Smooth muscle cell (in vitro differentiated cells): ENCODE measurements around the gene APRT. TPM values are rescaled to one million over a fixed set of nuclear protein-coding genes. Genes with fewer than 3 reads are reported as not detected.
A peak's percentile ranks its signal among the peaks of the same experiment; 100 is the strongest.

Experiments
- DNase-seq: peaks from one replicate; lab custom pipeline; 2025; ENCODE audit not compliant: unreplicated experiment; lab: John Stamatoyannopoulos, UW
- H2AFZ ChIP-seq: fragments of 200-600 bp; sonication (generic); 2 replicates; pipeline ENCODE4 v1.6.0; 2016; ENCODE audit warnings: antibody characterized with exemption, low read depth, mild to moderate bottlenecking
- H3F3A ChIP-seq: fragments of 200-600 bp; sonication (generic); 2 replicates; pipeline ENCODE4 v1.6.0; 2017; ENCODE audit warnings: antibody characterized with exemption, low read depth
- H3K27ac ChIP-seq: fragments of 200-600 bp; sonication (generic); 2 replicates; pipeline ENCODE4 v1.5.1; 2016; ENCODE audit warnings: low read depth, mild to moderate bottlenecking
- H3K27me3 ChIP-seq: fragments of 200-600 bp; sonication (generic); 2 replicates; pipeline ENCODE4 v1.6.1; 2016; ENCODE audit warnings: low read depth, mild to moderate bottlenecking
- H3K36me3 ChIP-seq: fragments of 200-600 bp; sonication (generic); 2 replicates; pipeline ENCODE4 v1.5.1; 2016; ENCODE audit warnings: low read depth
- H3K4me1 ChIP-seq: fragments of 200-600 bp; sonication (generic); 2 replicates; pipeline ENCODE4 v1.5.1; 2016; ENCODE audit warnings: low read depth
- H3K4me2 ChIP-seq: fragments of 200-600 bp; sonication (generic); 2 replicates; pipeline ENCODE4 v1.6.0; 2016; ENCODE audit warnings: mild to moderate bottlenecking
- H3K4me3 ChIP-seq: fragments of 200-600 bp; sonication (generic); 2 replicates; pipeline ENCODE4 v1.5.1; 2016; ENCODE audit warnings: mild to moderate bottlenecking
- H3K79me2 ChIP-seq: fragments of 200-600 bp; sonication (generic); 2 replicates; pipeline ENCODE4 v1.6.0; 2016; ENCODE audit warnings: low read depth, mild to moderate bottlenecking
- H3K9ac ChIP-seq: fragments of 200-600 bp; sonication (generic); 2 replicates; pipeline ENCODE4 v1.6.0; 2016; ENCODE audit warnings: low read depth
- H3K9me3 ChIP-seq: fragments of 200-600 bp; sonication (generic); replicated peaks from 2 replicates; pipeline ENCODE4 v1.5.1; 2016; ENCODE audit warnings: low read depth
- H4K20me1 ChIP-seq: fragments of 200-600 bp; sonication (generic); 2 replicates; pipeline ENCODE4 v1.6.0; 2016; ENCODE audit warnings: low read depth
- WGBS: methylation state at CpG from one replicate; pipeline ENCODE4 v1.1.7; 2016; ENCODE audit warnings: low lambda C conversion rate; 5-methylcytosine and 5-hydroxymethylcytosine counted together
- polyA plus RNA-seq: library from polyadenylated mRNA; unstranded; fragments of >200 nt; fragmentation: Nextera tagmentation; extraction: Ambion mirVana; gene quantifications from 2 replicates; pipeline ENCODE4 v1.2.1, GENCODE V29; 2016
- total RNA-seq: library from RNA; depleted of rRNA; stranded (reverse); fragments of >200 nt; gene quantifications from 2 replicates; pipeline ENCODE4 v1.2.3, GENCODE V29; 2014
- TF ChIP-seq, protein P1 (sequence below): fragments of 200-600 bp; sonication (generic); IDR thresholded peaks from 2 replicates; pipeline ENCODE4 v1.5.1; 2017; ENCODE audit warnings: borderline replicate concordance, mild to moderate bottlenecking, antibody characterized with exemption; ENCODE audit not compliant: insufficient read depth, poor library complexity, severe bottlenecking

The APRT gene
- total and polyA plus RNA-seq, 2 experiments from 2014 or later: 143 to 200 TPM

DNA sequence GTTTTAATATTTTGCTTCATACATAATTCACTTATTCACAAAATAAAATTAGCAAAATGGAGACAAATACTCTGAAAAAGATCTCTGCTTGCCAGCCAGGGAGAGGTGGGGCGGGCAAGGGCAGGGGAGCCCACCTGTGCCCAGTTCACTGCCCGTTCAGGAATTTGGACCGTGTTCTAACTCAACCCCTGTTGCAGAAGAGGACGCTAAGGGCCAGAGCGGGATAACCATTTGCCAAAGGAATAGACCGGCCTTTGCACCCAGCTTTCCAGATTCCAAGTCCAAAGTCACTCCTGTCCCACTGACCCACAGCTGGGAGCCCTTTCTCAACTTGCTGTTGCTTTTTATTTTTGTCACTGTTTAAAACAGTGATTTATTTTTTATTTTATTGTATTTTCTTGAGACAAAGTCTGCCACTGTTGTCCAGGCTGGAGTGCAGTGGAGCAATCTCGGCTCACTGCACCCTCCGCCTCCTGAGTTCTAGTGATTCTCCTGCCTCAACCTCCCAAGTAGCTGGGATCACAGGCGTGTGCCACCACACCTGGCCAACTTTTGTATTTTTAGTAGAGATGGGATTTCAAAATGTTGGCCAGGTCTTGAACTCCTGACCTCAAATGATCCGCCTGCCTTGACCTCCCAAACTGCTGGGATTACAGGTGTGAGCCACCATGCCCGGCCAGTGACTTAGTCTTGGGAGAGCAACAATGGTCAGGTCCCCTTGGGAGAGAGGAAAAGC lies 24.0 kb downstream of the APRT start:
- no peak overlapping the region for H3K9ac ChIP-seq
- WGBS: 96% methylated on average over 11 of the region's 11 CpGs

DNA sequence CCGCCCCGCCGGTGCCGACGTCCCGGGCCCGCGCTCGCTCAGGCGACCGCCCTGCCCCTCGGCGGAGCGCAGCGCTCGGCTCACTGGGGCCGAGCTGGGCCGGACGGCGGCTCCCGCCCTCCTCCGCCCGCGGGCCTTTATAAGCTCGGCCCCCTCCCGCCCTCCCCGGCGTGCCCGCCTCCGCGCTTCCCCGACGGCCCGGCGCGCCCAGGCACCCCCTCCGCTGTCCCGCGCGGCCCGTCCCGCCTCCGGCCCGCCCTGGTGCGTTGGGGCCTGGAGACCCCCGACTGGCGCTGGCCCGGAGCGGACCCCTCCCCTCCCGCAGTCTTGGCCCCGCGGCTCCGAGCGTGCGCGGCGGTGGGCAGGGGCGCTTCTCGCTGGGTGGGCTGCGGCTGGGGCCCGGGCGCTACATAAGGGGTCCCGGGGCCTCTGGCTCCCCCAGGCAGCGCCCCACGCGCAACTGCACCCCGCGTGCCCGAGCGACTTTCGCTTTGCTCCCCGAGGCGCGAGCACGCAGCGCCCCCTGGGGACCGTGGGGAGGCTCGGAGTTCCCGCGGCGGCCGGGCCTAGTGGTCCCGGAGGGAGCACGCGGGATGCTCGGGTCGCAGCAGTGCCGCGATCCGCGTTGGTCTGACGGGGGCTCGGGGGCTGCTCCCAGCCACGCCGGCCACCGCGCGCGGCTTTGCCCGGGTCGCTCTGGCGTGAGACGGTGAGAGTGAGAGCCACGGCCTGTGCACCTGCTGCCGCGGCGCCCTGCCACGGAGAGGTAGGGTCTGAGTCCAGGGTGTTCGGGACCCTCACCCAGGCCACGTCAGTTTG lies 26.4 kb downstream of the APRT start, which contains the start of gene PIEZO1:
PIEZO1 (minus strand) TSS at position 115 of the 819 bp plus-strand sequence. CDS start 256 bp downstream, outside the sequence.
- Histone ChIP-seq H2AFZ (no peak within 1 kb of the TSS), H3K27ac (peak within 1 kb of the TSS; percentile 94), H3K4me1 (peaks cover 17% of the 10 kb centered on the region), H3K27me3 (no peaks in the 10 kb centered on the region), H3K79me2 (peaks cover 45% of the 10 kb centered on the region), H3K4me2 (peak within 1 kb of the TSS; percentile 91), H3K36me3 (no peaks in the 10 kb centered on the region), H3K9me3 (no peaks in the 10 kb centered on the region), H3K9ac (peak within 1 kb of the TSS; percentile 94), H3K4me3 (peak within 1 kb of the TSS; percentile 90), H3F3A (peaks cover 6% of the 10 kb centered on the region), H4K20me1 (peaks cover 37% of the 10 kb centered on the region)
- peak; percentile 51 for DNase-seq
- TF ChIP-seq, protein P1, sequence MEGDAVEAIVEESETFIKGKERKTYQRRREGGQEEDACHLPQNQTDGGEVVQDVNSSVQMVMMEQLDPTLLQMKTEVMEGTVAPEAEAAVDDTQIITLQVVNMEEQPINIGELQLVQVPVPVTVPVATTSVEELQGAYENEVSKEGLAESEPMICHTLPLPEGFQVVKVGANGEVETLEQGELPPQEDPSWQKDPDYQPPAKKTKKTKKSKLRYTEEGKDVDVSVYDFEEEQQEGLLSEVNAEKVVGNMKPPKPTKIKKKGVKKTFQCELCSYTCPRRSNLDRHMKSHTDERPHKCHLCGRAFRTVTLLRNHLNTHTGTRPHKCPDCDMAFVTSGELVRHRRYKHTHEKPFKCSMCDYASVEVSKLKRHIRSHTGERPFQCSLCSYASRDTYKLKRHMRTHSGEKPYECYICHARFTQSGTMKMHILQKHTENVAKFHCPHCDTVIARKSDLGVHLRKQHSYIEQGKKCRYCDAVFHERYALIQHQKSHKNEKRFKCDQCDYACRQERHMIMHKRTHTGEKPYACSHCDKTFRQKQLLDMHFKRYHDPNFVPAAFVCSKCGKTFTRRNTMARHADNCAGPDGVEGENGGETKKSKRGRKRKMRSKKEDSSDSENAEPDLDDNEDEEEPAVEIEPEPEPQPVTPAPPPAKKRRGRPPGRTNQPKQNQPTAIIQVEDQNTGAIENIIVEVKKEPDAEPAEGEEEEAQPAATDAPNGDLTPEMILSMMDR: peak; percentile 90
- WGBS: 13% methylated on average over 50 of the region's 110 CpGs

More for the DNA sequence above, 24.0 kb downstream of the APRT start:
- H3K4me3 ChIP-seq: no peak overlapping the region
- TF ChIP-seq, protein P1: no peak
- H3K4me1 ChIP-seq: peaks cover 21% of the 10 kb centered on the region
- no peak overlapping the region for H2AFZ ChIP-seq
- H3K27ac ChIP-seq: no peak overlapping the region
- no peaks in the 10 kb centered on the region for H3K27me3 ChIP-seq
- no peak for DNase-seq
- H3K4me2 ChIP-seq: no peak overlapping the region
- no peaks in the 10 kb centered on the region for H3K36me3 ChIP-seq
- H3K9me3 ChIP-seq: no peaks in the 10 kb centered on the region
- peaks cover 6% of the 10 kb centered on the region for H3F3A ChIP-seq
- H3K79me2 ChIP-seq: peaks cover 20% of the 10 kb centered on the region
- H4K20me1 ChIP-seq: peaks cover 12% of the 10 kb centered on the region

DNA sequence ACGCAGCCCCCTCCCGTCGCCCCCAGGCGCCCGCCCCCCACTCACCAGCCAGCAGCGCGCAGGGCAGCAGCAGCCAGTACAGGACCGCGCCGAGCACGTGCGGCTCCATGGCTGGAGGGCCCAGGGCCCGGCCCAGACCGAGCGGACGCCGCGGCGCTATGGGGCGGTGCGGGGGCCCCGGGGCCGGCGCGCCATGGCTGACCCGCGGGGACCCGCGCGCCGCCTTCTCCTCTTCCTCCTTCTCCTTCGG lies 26.9 kb downstream of the APRT start:
- DNase-seq: no peak
- WGBS: no CpG with 5 or more reads among the region's 32 CpGs
- Histone ChIP-seq H3K79me2 (peaks cover 50% of the 10 kb centered on the region), H3K4me3 (peak overlapping the region; percentile 90), H3K4me1 (peaks cover 16% of the 10 kb centered on the region), H3K36me3 (no peaks in the 10 kb centered on the region), H3K9me3 (no peaks in the 10 kb centered on the region), H3K4me2 (peak overlapping the region; percentile 91), H3F3A (peaks cover 6% of the 10 kb centered on the region), H3K9ac (peak overlapping the region; percentile 94), H3K27me3 (no peaks in the 10 kb centered on the region), H2AFZ (no peak overlapping the region), H3K27ac (peak overlapping the region; percentile 94), H4K20me1 (peaks cover 42% of the 10 kb centered on the region)
- TF ChIP-seq, protein P1: no peak
